AG04450 (cell line): Measurements from ENCODE around the gene BIN1. TPM values are rescaled to one million over a fixed set of nuclear protein-coding genes. Genes with fewer than 3 reads are reported as not detected.

Experiments
- CTCF ChIA-PET: fragments of 300-600, 350-600 bp; formaldehyde crosslinking; extraction: SDS; loops from one replicate; lab custom pipeline; 2022; ENCODE audit warnings: antibody characterized with exemption, inconsistent platforms; lab: Charles Lee
- POLR2A ChIA-PET: fragments of 350-600 bp; formaldehyde crosslinking; extraction: SDS; loops from one replicate; lab custom pipeline; 2021; ENCODE audit warnings: antibody characterized with exemption, inconsistent platforms; lab: Yijun Ruan, JAX
- DNase-seq: peaks from one replicate; pipeline ENCODE4 v3.0.0-alpha.2; 2011; ENCODE audit warnings: low read depth, low spot score
- H3K27ac ChIP-seq: one replicate; pipeline ENCODE4 v1.5.1; 2012; ENCODE audit warnings: low read depth, low read length, control low read depth
- H3K27me3 ChIP-seq: one replicate; pipeline ENCODE4 v1.6.0; 2012; ENCODE audit warnings: low read length; ENCODE audit not compliant: control insufficient read depth, insufficient read depth
- H3K4me3 ChIP-seq: 2 replicates; pipeline ENCODE4 v1.5.1; 2011; ENCODE audit warnings: mild to moderate bottlenecking, low read depth, low read length, control low read depth
- H3K9me3 ChIP-seq: 2 replicates; pipeline ENCODE4 v1.5.1; 2012; ENCODE audit warnings: low read length; ENCODE audit not compliant: control insufficient read depth, insufficient read depth
- CTCF ChIP-seq: IDR thresholded peaks from 2 replicates; pipeline ENCODE4 v1.5.1; 2011; ENCODE audit warnings: low read depth, low read length, control low read depth, inconsistent platforms
- polyA plus RNA-seq: library from polyadenylated mRNA; depleted of rRNA; stranded (reverse); fragments of >200 nt; gene quantifications from 2 replicates; pipeline ENCODE4 v1.2.3, GENCODE V29; 2011

Gene BIN1
- polyA plus RNA-seq, 1 experiment: 32.4 TPM

GRCh38 chr2:127104881-127105655 lies 1.9 kb downstream of the BIN1 start:
- CTCF ChIA-PET: interaction anchor here (1.7 kb wide), 1 partner anchor 38 kb away, joined by 6 read pairs; no protein-coding TSS in a partner anchor
- H3K27ac ChIP-seq: peak overlapping the region; percentile 68

GRCh38 chr2:127104166-127104660 lies 2.7 kb downstream of the BIN1 start:
- POLR2A ChIA-PET: no interaction called here
- no peak overlapping the region for H3K4me3 ChIP-seq

More at GRCh38 chr2:127104881-127105655, 1.9 kb downstream of the BIN1 start:
- POLR2A ChIA-PET: interaction anchor here (0.7 to 2.2 kb wide), 4 partner anchors 10 to 189 kb away, joined by 3 to 7 read pairs (median 5); partner anchors contain the start of gene ERCC3
- Histone ChIP-seq H3K4me3 (peak overlapping the region; percentile 77), H3K9me3 (no peaks in the 10 kb centered on the region; the same call in 1 of the 2 replicates), H3K27me3 (no peaks in the 10 kb centered on the region)
- no peak for TF ChIP-seq CTCF
- no peak for DNase-seq

GRCh38 chr2:127103243-127104165 lies 3.5 kb downstream of the BIN1 start:
- no peaks in the 10 kb centered on the region; the same call in 1 of the 2 replicates for H3K9me3 ChIP-seq
- POLR2A ChIA-PET: no interaction called here
- DNase-seq: no peak
- no peak overlapping the region for H3K4me3 ChIP-seq
- no peaks in the 10 kb centered on the region for H3K27me3 ChIP-seq
- CTCF ChIA-PET: no interaction called here
- H3K27ac ChIP-seq: no peak overlapping the region
- no peak for TF ChIP-seq CTCF

More at GRCh38 chr2:127104166-127104660, 2.7 kb downstream of the BIN1 start:
- TF ChIP-seq CTCF: no peak
- no peak overlapping the region for H3K27ac ChIP-seq
- no peak for DNase-seq
- no peaks in the 10 kb centered on the region; the same call in 1 of the 2 replicates for H3K9me3 ChIP-seq
- no peaks in the 10 kb centered on the region for H3K27me3 ChIP-seq
- CTCF ChIA-PET: interaction anchor here (1.7 kb wide), 1 partner anchor 37 kb away, joined by 6 read pairs; no protein-coding TSS in a partner anchor

GRCh38 chr2:127102521-127103242 lies 4.3 kb downstream of the BIN1 start:
- Histone ChIP-seq H3K27me3 (no peaks in the 10 kb centered on the region), H3K9me3 (no peaks in the 10 kb centered on the region; the same call in 1 of the 2 replicates), H3K4me3 (no peak overlapping the region), H3K27ac (no peak overlapping the region)
- no peak for DNase-seq
- no peak for TF ChIP-seq CTCF
- ChIA-PET CTCF (no interaction called here), POLR2A (no interaction called here)
